HepG2 (cell line): ENCODE data around the gene KANK3. TPM values are rescaled to one million over a fixed set of nuclear protein-coding genes. Genes with fewer than 3 reads are reported as not detected.

Source experiments
- CBX2 ChIP-seq, 2 experiments: fragments of 200-600 bp in 1 of 2; sonication (generic); formaldehyde crosslinking in 1 of 2; IDR thresholded peaks; 2 replicates each; pipeline versions ENCODE4 v1.7.0 to v1.8.1; 2018 to 2022; ENCODE audit warnings: low read depth in 2 of 2, low read length in 1 of 2, mild to moderate bottlenecking in 1 of 2, missing genetic modification reagents in 1 of 2
- FOXA1 ChIP-seq, 2 experiments: fragments of 450-650 bp in 1 of 2; sonication (generic) in 1 of 2; formaldehyde crosslinking in 1 of 2; IDR thresholded peaks; 2 replicates each; pipeline versions ENCODE4 v1.4.0 to v1.6.1; 2016 to 2020; ENCODE audit warnings: missing genetic modification reagents in 1 of 2
- HDAC6 ChIP-seq: fragments of 200-600 bp; sonication (generic); IDR thresholded peaks from 2 replicates; pipeline ENCODE4 v1.7.0; 2017; ENCODE audit warnings: mild to moderate bottlenecking, antibody characterized with exemption, low read length, low read depth
- HOXA7 ChIP-seq: sonication (generic); formaldehyde crosslinking; IDR thresholded peaks from 2 replicates; pipeline ENCODE4 v1.8.1; 2022; ENCODE audit warnings: mild to moderate bottlenecking, missing genetic modification reagents, moderate library complexity
- KAT7 ChIP-seq: IDR thresholded peaks from 2 replicates; pipeline ENCODE4 v1.6.1; 2018; ENCODE audit warnings: borderline replicate concordance, missing compliant biosample characterization
- KDM2A ChIP-seq: sonication (generic); formaldehyde crosslinking; IDR thresholded peaks from 2 replicates; pipeline ENCODE4 v1.4.0; 2020; ENCODE audit warnings: low read depth, missing genetic modification reagents, borderline replicate concordance
- NPAS2 ChIP-seq: sonication (generic); formaldehyde crosslinking; IDR thresholded peaks from 2 replicates; pipeline ENCODE4 v1.8.0; 2022; ENCODE audit warnings: mild to moderate bottlenecking, missing genetic modification reagents, borderline replicate concordance
- NR2F1 ChIP-seq, 2 experiments: fragments of 450-650 bp in 1 of 2; formaldehyde crosslinking in 1 of 2; IDR thresholded peaks; 2 replicates each; pipeline versions ENCODE4 v1.5.0 to v1.6.1; 2016 to 2020; ENCODE audit warnings: mild to moderate bottlenecking in 1 of 2, missing compliant biosample characterization in 1 of 2, missing genetic modification reagents in 1 of 2, moderate library complexity in 1 of 2
- NRL ChIP-seq: sonication (generic); formaldehyde crosslinking; IDR thresholded peaks from 2 replicates; pipeline ENCODE4 v1.5.0; 2020; ENCODE audit warnings: missing genetic modification reagents, mild to moderate bottlenecking, moderate library complexity, borderline replicate concordance
- PPARG ChIP-seq: conservative IDR thresholded peaks from 2 replicates; pipeline ENCODE4 v1.6.1; 2016; ENCODE audit warnings: missing biosample characterization, missing genetic modification reagents
- RBFOX2 ChIP-seq: fragments of 200-400 bp; formaldehyde crosslinking; IDR thresholded peaks from 2 replicates; pipeline ENCODE4 v1.6.1; 2017; ENCODE audit warnings: low read depth, mild to moderate bottlenecking, low read length
- TBX3 ChIP-seq: fragments of 450-650 bp; IDR thresholded peaks from 2 replicates; pipeline ENCODE4 v1.6.1; 2017; ENCODE audit warnings: antibody characterized with exemption, mild to moderate bottlenecking, inconsistent platforms, borderline replicate concordance
- U2AF2 ChIP-seq: fragments of 200-400 bp; formaldehyde crosslinking; IDR thresholded peaks from 2 replicates; pipeline ENCODE4 v1.6.1; 2017; ENCODE audit warnings: low read depth, mild to moderate bottlenecking, low read length
- ZFP36 ChIP-seq: fragments of 150-350 bp; IDR thresholded peaks from 2 replicates; pipeline ENCODE4 v1.6.1; 2018; ENCODE audit warnings: borderline replicate concordance, low read length, low read depth; ENCODE audit not compliant: partially characterized antibody
- ZNF230 ChIP-seq: sonication (generic); formaldehyde crosslinking; IDR thresholded peaks from 2 replicates; pipeline ENCODE4 v1.4.0; 2020; ENCODE audit warnings: mild to moderate bottlenecking, missing genetic modification reagents
- ZNF234 ChIP-seq: sonication (generic); formaldehyde crosslinking; conservative IDR thresholded peaks from 2 replicates; pipeline ENCODE4 v1.5.1; 2020; ENCODE audit warnings: mild to moderate bottlenecking, missing genetic modification reagents
- ZNF275 ChIP-seq: sonication (generic); formaldehyde crosslinking; IDR thresholded peaks from 2 replicates; pipeline ENCODE4 v1.8.0; 2022; ENCODE audit warnings: missing genetic modification reagents, mild to moderate bottlenecking, inconsistent platforms, borderline replicate concordance
- ZNF296 ChIP-seq: sonication (generic); formaldehyde crosslinking; conservative IDR thresholded peaks from 2 replicates; pipeline ENCODE4 v1.5.0; 2020; ENCODE audit warnings: mild to moderate bottlenecking, missing genetic modification reagents
- ZNF446 ChIP-seq: sonication (generic); formaldehyde crosslinking; IDR thresholded peaks from 2 replicates; pipeline ENCODE4 v1.5.0; 2020; ENCODE audit warnings: mild to moderate bottlenecking, missing genetic modification reagents
- ZNF562 ChIP-seq: sonication (generic); formaldehyde crosslinking; IDR thresholded peaks from 2 replicates; pipeline ENCODE4 v1.8.0; 2022; ENCODE audit warnings: missing genetic modification reagents, borderline replicate concordance
- ZNF580 ChIP-seq: IDR thresholded peaks from 2 replicates; pipeline ENCODE4 v1.6.1; 2016; ENCODE audit warnings: low read depth, borderline replicate concordance
- ZNF766 ChIP-seq: sonication (generic); formaldehyde crosslinking; IDR thresholded peaks from 2 replicates; pipeline ENCODE4 v1.5.0; 2020; ENCODE audit warnings: missing genetic modification reagents, borderline replicate concordance
- polyA plus RNA-seq, 8 experiments: library from polyadenylated mRNA; depleted of rRNA in 3 of 8; stranded (reverse) in 7 of 8; unstranded in 1 of 8; fragments of >200 nt; fragmentation: Illumina TruSeq in 4 of 8; extraction: Trizol in 4 of 8; gene quantifications; 2 replicates each; pipeline versions ENCODE4 v1.2.1 to v1.2.3, GENCODE V29; 2011 to 2016; ENCODE audit warnings: low read depth in 4 of 8, missing spikeins in 1 of 8, mixed read lengths in 1 of 8; ENCODE audit not compliant: insufficient read depth in 1 of 8
- total RNA-seq, 5 experiments: library from RNA; depleted of rRNA; stranded (reverse); fragments of >200 nt; fragmentation: Illumina TruSeq; extraction: Trizol; gene quantifications; 2 replicates each; pipeline ENCODE4 v1.2.3, GENCODE V29; 2016; ENCODE audit warnings: low read depth in 1 of 5
- TF ChIP-seq, protein P1 (sequence below): sonication (generic); formaldehyde crosslinking; IDR thresholded peaks from 2 replicates; pipeline ENCODE4 v1.4.0; 2020; ENCODE audit warnings: missing genetic modification reagents
- TF ChIP-seq, protein P2 (sequence below): sonication (generic); formaldehyde crosslinking; IDR thresholded peaks from 2 replicates; pipeline ENCODE4 v1.4.0; 2020; ENCODE audit warnings: mild to moderate bottlenecking, missing genetic modification reagents

Gene KANK3
- total and polyA plus RNA-seq, 2 of the 13 experiments (the other 11 are each of a cell fraction or from before 2014, with no cell fraction given), result 0.15 to 0.20 TPM

DNA sequence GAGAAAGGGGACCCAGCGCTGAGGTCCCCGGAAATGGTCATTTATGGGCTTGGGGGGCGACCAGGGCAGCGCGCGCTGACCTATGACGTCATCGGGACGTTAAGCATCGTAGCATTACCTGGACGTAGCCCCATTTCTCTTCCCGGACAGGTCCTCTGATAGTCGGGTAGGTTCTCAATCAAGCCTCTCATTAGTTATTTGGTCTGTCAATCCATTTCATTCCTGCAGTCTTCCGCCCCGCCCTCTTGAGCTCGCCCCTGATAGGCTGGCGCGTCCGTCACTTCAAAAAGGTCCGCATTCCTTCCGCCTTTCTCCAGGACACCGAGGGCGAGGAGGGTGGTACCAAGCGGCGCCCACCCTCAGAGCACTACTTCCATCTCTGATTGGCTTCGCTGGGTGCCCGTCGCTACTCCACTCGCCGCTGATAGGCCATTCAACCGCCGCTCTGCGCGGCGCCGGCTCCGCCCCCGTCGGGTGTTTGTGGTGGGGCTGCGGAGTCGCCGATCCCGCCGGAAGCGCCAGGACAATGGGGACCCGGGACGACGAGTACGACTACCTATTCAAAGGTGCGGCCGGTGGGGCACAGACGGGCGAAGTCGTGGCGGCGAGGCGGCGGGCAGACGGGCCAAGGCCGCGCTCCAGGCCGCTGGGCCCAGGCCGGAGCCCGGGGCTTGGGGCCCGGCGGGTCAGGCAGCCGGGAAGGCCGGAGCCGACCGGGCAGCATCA is 47.0 kb upstream of the KANK3 start, which contains the start of gene RAB11B (continued):
- TF ChIP-seq ZNF580 (CRISPR knock-in tag) (no peak; the same call in 1 of the 2 replicates), ZNF446 (CRISPR knock-in tag) (peak; percentile 77; the same call in 1 of the 2 replicates), ZNF766 (CRISPR knock-in tag) (no peak), RBFOX2 (peak; percentile 97), TBX3 (peak; percentile 39; the same call in 1 of the 2 replicates), HDAC6 (no peak), NR2F1 (CRISPR knock-in tag; IDR thresholded peaks at IDR 0.05) (peak in 1 of 2 experiments; percentile 40; a peak in 1 of 4 replicates), KDM2A (CRISPR knock-in tag) (peak; percentile 39; the same call in 1 of the 2 replicates), FOXA1 (IDR thresholded peaks at IDR 0.05) (no peak), FOXA1 (CRISPR knock-in tag; IDR thresholded peaks at IDR 0.05) (no peak), U2AF2 (no peak), HOXA7 (no peak), ZFP36 (no peak), CBX2 (IDR thresholded peaks at IDR 0.05; ENCODE audit: low read depth, low read length) (no peak), CBX2 (CRISPR knock-in tag; IDR thresholded peaks at IDR 0.05; ENCODE audit: low read depth) (no peak), ZNF234 (CRISPR knock-in tag) (no peak), KAT7 (CRISPR knock-in tag) (no peak), ZNF275 (CRISPR knock-in tag) (no peak), ZNF562 (CRISPR knock-in tag) (no peak), NPAS2 (CRISPR knock-in tag) (no peak), ZNF296 (CRISPR knock-in tag) (no peak), NRL (CRISPR knock-in tag) (no peak; the same call in 1 of the 2 replicates), ZNF230 (CRISPR knock-in tag) (peak; percentile 66; the same call in 1 of the 2 replicates), PPARG (no peak)
- TF ChIP-seq, protein P1, sequence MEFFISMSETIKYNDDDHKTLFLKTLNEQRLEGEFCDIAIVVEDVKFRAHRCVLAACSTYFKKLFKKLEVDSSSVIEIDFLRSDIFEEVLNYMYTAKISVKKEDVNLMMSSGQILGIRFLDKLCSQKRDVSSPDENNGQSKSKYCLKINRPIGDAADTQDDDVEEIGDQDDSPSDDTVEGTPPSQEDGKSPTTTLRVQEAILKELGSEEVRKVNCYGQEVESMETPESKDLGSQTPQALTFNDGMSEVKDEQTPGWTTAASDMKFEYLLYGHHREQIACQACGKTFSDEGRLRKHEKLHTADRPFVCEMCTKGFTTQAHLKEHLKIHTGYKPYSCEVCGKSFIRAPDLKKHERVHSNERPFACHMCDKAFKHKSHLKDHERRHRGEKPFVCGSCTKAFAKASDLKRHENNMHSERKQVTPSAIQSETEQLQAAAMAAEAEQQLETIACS (CRISPR knock-in tag), result no peak
- TF ChIP-seq, protein P2, sequence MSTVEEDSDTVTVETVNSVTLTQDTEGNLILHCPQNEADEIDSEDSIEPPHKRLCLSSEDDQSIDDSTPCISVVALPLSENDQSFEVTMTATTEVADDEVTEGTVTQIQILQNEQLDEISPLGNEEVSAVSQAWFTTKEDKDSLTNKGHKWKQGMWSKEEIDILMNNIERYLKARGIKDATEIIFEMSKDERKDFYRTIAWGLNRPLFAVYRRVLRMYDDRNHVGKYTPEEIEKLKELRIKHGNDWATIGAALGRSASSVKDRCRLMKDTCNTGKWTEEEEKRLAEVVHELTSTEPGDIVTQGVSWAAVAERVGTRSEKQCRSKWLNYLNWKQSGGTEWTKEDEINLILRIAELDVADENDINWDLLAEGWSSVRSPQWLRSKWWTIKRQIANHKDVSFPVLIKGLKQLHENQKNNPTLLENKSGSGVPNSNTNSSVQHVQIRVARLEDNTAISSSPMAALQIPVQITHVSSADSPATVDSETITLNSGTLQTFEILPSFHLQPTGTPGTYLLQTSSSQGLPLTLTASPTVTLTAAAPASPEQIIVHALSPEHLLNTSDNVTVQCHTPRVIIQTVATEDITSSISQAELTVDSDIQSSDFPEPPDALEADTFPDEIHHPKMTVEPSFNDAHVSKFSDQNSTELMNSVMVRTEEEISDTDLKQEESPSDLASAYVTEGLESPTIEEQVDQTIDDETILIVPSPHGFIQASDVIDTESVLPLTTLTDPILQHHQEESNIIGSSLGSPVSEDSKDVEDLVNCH (CRISPR knock-in tag), result no peak
